ENCODE measurements around the gene DDX10.

Gene DDX10

GRCh38 chr11:108909921-108910320 is 245.1 kb downstream of the DDX10 start:
- DNase-seq (ENCODE audit: low spot score), result no peak

DNA sequence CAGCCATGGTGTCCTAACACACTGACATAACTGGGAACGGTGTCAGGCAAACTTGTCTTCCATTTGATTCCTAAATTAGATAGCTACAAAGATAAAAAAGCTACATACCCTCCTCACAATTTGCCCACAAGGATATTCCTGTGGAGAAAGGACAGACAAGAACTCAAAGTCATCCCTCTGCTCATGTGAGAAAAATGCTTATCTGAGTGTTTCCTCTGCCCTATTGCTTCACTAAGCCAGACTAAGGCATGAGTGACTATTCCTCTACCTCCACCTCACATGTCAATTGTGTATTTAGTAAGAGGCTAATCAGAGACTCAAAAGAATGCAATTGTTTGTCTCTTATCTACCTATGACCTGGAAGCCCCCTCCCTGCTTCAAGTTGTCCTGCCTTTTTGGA is 247.7 kb downstream of the DDX10 start:
- DNase-seq (ENCODE audit: low spot score), result no peak

- no peak for DNase-seq (ENCODE audit: low spot score)
Observed at GRCh38 chr11:108913204-108913603, 248.3 kb downstream of the DDX10 start.

GRCh38 chr11:108914211-108914610 is 249.3 kb downstream of the DDX10 start:
- no peak for DNase-seq (ENCODE audit: low spot score)

GRCh38 chr11:108914981-108915380 is 250.1 kb downstream of the DDX10 start:
- no peak for DNase-seq (ENCODE audit: low spot score)

- no peak for DNase-seq (ENCODE audit: low spot score)
Observed at GRCh38 chr11:108915666-108916065, 250.8 kb downstream of the DDX10 start.

GRCh38 chr11:108916290-108916689 is 251.4 kb downstream of the DDX10 start:
- DNase-seq (ENCODE audit: low spot score), result no peak

DNA sequence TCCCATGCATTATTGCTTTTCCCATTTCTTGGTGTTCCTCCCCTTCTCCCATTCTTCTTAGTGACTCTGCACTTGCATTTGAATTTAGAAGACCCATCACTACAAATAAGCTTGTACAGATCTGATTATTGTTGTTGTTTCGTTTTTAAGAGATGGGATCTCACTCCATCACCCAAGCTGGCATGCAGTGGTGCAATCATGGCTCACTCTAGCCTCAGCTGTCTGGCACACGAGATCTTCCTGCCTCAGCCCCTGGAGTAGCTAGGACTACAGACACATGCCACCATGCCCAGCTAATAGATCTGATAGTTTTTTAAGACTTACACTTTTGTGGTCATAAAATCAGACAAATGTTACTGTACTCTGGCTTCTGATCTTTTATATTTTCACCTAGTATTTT is 252.1 kb downstream of the DDX10 start:
- DNase-seq (ENCODE audit: low spot score), result no peak

GRCh38 chr11:108921211-108921610 is 256.3 kb downstream of the DDX10 start:
- DNase-seq (ENCODE audit: low spot score), result no peak

GRCh38 chr11:108922241-108922640 is 257.4 kb downstream of the DDX10 start:
- no peak for DNase-seq (ENCODE audit: low spot score)

DNA sequence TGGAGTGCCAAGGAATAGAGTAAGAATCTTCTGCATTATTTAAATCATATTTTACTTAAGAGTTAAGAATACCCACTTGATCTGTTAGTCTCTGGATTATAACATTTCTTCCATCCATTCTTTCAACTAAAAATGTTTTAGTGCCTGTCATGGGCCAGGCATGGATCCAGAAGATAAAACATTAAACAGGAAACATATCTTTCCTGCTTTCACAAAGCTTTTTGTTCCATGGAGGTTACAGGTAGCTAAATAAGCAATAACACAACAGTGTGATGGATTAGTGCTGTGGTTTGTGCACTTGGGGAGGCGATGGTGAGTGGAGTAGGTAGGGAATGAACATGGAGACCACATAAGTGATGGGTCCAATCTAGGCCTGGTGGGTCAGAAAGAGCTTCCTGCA is 258.5 kb downstream of the DDX10 start:
- DNase-seq (ENCODE audit: low spot score), result no peak

- no peak for DNase-seq (ENCODE audit: low spot score)
Observed at GRCh38 chr11:108926171-108926840, 261.4 kb downstream of the DDX10 start.

DNA sequence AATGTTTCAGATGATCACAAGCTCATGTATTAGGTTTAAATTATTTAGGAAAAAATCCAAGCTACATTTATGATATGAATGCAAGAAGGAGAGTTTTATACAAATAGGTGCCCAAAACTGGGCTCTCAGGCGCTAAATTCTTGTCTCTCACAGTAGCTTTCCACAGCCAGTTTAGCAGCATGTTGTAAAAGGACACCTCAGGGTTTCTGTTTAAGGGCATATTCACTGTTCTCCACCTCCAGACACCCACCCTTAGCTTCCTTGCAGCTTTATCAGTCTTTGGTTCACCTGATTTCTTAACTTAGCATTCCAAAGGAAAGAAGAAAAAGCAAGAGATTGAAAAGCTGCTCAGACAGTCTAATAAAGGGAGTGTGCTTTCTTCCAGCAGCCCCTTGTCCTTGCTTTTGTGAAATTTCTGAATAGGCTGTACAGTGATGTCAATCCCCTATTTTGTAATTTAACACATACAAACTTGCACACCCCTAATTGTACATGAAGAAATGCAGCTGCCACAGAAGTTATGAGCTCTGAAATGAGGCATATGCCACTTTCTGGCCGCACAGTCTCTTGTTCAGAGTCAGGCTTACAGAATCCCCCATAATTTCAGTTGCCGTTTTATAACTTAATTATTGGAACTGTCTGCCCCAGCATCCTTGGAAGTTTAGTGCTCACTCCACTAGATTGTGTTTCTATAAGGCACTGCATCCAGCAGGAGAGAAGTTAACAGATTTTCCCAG is 262.1 kb downstream of the DDX10 start:
- no peak for DNase-seq (ENCODE audit: low spot score)

DNA sequence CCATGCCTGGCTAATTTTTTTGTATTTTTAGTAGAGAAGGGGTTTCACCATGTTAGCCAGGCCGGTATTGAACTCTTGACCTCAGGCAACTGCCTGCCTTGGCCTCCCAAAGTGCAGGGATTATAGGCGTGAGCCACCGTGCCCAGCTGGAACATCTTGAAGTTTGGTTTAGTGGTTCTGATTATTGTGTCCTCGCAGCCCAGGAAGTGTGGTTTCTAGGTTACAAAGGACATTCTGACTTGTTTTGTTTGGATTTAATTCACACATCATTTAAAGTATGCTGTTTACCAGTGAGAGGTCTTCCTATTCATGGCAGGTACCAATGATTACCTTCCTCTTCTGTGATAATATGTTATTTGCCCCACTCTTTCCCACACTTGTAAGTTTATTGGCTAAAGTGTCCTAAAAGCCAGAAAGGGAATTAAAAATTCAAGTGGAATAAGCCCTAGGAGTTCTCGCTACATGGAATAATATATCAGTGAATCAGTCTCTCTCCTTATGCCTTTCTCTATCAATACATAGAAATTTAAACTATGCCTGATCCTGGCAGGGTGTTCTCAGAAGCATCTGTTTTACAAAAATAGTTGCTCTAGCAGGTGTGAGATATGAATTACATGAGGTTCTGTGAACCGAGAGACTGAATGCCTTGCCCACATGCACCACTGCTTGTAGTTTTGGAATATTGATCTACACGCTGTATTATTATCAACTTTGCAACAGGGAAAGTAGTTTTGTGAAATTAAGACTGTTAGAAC is 263.1 kb downstream of the DDX10 start:
- DNase-seq (ENCODE audit: low spot score), result no peak

DNA sequence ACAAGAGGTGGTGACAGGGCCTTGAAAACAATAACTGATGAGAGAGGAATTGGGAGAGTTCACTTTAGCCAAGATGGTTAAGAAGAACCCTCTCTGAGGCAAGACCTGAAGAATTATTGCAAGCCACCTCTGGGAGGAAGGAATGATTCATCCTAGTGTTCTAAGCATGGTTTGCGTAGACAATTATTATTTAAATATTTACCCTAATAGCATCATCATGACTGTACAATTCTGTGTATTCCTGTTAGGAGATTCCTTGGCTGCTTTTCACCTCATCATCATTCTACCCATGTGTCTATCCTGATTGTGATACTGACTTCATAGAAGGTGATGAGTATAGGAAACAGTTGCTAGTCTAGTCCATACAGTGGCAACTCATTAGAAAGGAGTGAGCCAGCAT is 264.4 kb downstream of the DDX10 start:
- no peak for DNase-seq (ENCODE audit: low spot score)

DNA sequence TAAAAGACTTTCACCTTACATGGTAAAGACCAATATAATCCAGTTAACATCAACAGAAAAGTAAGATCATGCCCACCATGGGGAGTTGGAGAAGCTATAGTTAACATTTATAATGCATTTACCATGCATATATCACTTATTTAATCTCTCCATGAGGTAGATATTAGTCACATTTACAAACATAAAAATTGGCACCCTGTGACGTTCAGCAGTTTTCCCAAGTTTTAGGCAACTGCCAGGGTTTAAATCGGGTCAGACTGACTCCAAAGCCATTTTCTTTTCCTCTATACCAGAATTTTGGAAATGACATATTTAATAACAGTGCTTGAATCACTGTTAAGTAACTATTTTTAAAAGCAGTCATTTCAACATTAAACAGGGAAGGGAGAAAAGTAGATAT is 266.3 kb downstream of the DDX10 start:
- no peak for DNase-seq (ENCODE audit: low spot score)

- DNase-seq (ENCODE audit: low spot score), result no peak
Observed at GRCh38 chr11:108933630-108934029, 268.8 kb downstream of the DDX10 start.

DNA sequence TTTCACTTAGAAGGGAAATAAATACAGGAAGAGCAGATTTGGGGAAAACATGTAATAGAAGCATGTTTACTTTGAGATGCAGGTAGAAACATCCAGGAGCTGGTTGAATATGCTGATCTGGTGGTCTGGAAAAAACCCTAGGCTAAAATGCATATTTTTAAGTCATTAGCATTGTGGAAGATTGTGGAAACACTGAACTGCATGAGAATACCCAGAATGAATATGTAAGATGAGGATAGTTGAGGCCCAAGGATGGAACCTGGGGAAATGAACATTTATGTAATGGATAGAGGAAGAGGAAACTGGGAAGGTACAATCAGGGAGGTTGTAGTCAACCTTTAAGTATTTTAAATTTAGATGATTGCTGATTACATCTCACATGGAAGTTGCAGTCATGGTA is 269.4 kb downstream of the DDX10 start:
- DNase-seq (ENCODE audit: low spot score), result no peak

DNA sequence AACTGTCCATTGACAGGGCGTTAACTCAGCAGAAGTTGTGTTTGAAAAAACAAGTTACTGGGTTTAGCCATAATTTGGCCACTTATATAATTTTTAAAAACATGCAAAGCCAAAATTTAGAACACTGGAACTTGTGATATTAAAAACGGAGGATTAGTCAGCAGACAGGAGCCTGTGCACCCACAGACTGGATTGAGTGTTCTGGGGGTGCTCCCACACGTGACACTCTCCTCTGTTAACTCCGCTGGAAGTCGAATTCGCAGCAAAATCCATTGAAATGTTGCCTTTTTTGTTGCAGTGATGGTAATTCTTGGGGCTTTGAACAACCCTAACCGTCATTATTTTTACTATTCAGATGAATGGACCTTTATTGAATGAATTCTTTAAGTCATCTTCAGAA is 269.8 kb downstream of the DDX10 start:
- no peak for DNase-seq (ENCODE audit: low spot score)

GRCh38 chr11:108937746-108938145 is 272.9 kb downstream of the DDX10 start:
- no peak for DNase-seq (ENCODE audit: low spot score)

GRCh38 chr11:108938604-108939003 is 273.7 kb downstream of the DDX10 start:
- DNase-seq (ENCODE audit: low spot score), result no peak

- DNase-seq (ENCODE audit: low spot score), result no peak
Observed at GRCh38 chr11:108939135-108939534, 274.3 kb downstream of the DDX10 start.

GRCh38 chr11:108943853-108944252 is 279.0 kb downstream of the DDX10 start:
- DNase-seq (ENCODE audit: low spot score), result no peak

Data from CD4-positive, alpha-beta T cell treated with Interleukin-2 at 100 ng/mL for 4 hours (primary cell).